GM12875 (cell line): ENCODE results near the gene NES.
A peak's percentile ranks its signal among the peaks of the same experiment; 100 is the strongest.

ENCODE experiments used
- H3K4me3 ChIP-seq: one replicate; pipeline ENCODE4 v1.5.1; 2011; ENCODE audit warnings: low read depth, low read length, control low read depth
- CTCF ChIP-seq: IDR thresholded peaks from 2 replicates; pipeline ENCODE4 v1.5.1; 2011; ENCODE audit warnings: low read depth, mild to moderate bottlenecking, control low read depth, inconsistent platforms, low read length, moderate library complexity, borderline replicate concordance; ENCODE audit not compliant: insufficient read depth

Gene NES

GRCh38 chr1:156676820-156677615 is at the start of gene NES:
Gene NES, minus strand, starts transcription at chr1:156677407. Its CDS starts 143 bp downstream, at chr1:156677264.
- H3K4me3 ChIP-seq = no peak within 1 kb of the TSS
- no peak for TF ChIP-seq CTCF

GRCh38 chr1:156726549-156727226 is 49.5 kb upstream of the NES start:
- peak; percentile 69 for TF ChIP-seq CTCF
- peak overlapping the region; percentile 92 for H3K4me3 ChIP-seq

GRCh38 chr1:156725683-156726280 is 48.6 kb upstream of the NES start:
- peak; percentile 98 for TF ChIP-seq CTCF
- peak overlapping the region; percentile 92 for H3K4me3 ChIP-seq

- H3K4me3 ChIP-seq = no peak overlapping the region
- no peak for TF ChIP-seq CTCF
Measured at GRCh38 chr1:156721535-156721934, 44.3 kb upstream of the NES start.

GRCh38 chr1:156721131-156721530 is 43.9 kb upstream of the NES start:
- TF ChIP-seq CTCF = no peak
- H3K4me3 ChIP-seq = no peak overlapping the region

GRCh38 chr1:156717351-156717750 is 40.1 kb upstream of the NES start:
- H3K4me3 ChIP-seq = no peak overlapping the region
- TF ChIP-seq CTCF = no peak

- no peak overlapping the region for H3K4me3 ChIP-seq
- TF ChIP-seq CTCF = no peak
Measured at GRCh38 chr1:156714830-156715229, 37.6 kb upstream of the NES start.
